Measurements from ENCODE around the gene MMEL1. TPM values are rescaled to one million over a fixed set of nuclear protein-coding genes. Genes with fewer than 3 reads are reported as not detected.
"Not testable (repeated sequence)": the region's sequence is repeated elsewhere in the genome, so short reads cannot be mapped to it uniquely, and the experiment has no call there.

MMEL1 gene
- total RNA-seq, 6 donors from 2014 or later: 2.9 to 5.5 (median 5.1) TPM; not detected in 2

DNA sequence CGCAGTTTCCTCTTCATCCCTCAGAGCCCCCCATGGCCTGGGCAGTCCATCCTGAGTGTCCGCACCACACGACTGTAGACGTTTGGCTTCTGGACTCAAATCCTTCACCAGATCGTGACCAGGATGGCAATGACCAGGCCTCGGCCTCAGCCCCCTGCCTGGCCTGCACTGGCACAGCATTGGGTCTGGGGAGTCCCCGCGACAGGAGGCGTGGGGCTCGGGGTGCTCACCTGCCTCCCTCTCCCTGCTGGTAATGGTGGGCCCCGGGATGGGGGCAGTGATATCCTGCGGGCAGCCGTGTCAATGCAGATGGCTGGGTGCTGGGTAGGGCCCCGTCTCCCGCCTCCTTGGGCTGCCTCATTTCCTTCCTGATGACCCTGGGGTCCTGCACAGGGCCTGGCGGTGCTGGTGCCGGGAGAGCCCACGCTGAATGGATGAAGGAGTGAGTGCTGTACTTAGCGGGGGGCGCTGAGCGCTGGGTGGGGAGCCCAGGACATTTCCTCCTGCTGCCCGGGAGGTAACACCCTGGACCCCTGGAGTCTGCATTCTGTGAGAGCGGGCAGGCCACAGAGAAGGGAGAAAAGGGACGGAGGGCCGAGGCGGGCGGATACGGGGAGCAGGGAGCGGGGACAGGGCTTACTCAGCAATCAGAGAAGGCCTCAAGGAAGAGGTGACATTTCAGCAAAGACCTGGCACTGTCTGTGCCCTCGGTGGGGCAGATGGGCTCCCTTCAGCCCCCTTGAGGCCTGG lies 78.8 kb downstream of the MMEL1 start:
- TF ChIP-seq, protein P1, sequence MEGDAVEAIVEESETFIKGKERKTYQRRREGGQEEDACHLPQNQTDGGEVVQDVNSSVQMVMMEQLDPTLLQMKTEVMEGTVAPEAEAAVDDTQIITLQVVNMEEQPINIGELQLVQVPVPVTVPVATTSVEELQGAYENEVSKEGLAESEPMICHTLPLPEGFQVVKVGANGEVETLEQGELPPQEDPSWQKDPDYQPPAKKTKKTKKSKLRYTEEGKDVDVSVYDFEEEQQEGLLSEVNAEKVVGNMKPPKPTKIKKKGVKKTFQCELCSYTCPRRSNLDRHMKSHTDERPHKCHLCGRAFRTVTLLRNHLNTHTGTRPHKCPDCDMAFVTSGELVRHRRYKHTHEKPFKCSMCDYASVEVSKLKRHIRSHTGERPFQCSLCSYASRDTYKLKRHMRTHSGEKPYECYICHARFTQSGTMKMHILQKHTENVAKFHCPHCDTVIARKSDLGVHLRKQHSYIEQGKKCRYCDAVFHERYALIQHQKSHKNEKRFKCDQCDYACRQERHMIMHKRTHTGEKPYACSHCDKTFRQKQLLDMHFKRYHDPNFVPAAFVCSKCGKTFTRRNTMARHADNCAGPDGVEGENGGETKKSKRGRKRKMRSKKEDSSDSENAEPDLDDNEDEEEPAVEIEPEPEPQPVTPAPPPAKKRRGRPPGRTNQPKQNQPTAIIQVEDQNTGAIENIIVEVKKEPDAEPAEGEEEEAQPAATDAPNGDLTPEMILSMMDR (IDR thresholded peaks at IDR 0.05): no peak
- no peak for TF ChIP-seq POLR2AphosphoS5 (IDR thresholded peaks at IDR 0.05)
- TF ChIP-seq EP300 (IDR thresholded peaks at IDR 0.05): no peak
- TF ChIP-seq POLR2A (IDR thresholded peaks at IDR 0.05): no peak
- peaks cover 33 to 56% (median 49%) of the 10 kb centered on the region in 4 donors for H3K4me1 ChIP-seq
- H3K27ac ChIP-seq: peak overlapping the region in 2 of 4 donors; percentile 95 to 99
- peaks cover 0 to 12% (median 8%) of the 10 kb centered on the region in 4 donors for H3K36me3 ChIP-seq
- H3K9me3 ChIP-seq: no peaks in the 10 kb centered on the region
- 84 to 85% methylated on average over 23 to 28 of the region's 30 CpGs for WGBS, 2 donors
- peak in 1 of 2 donors; percentile 70 for DNase-seq
- no peaks in the 10 kb centered on the region for H3K27me3 ChIP-seq
- ATAC-seq (ENCODE audit: low FRiP score in 2 of 2): no peak
- H3K4me3 ChIP-seq: no peak overlapping the region

DNA sequence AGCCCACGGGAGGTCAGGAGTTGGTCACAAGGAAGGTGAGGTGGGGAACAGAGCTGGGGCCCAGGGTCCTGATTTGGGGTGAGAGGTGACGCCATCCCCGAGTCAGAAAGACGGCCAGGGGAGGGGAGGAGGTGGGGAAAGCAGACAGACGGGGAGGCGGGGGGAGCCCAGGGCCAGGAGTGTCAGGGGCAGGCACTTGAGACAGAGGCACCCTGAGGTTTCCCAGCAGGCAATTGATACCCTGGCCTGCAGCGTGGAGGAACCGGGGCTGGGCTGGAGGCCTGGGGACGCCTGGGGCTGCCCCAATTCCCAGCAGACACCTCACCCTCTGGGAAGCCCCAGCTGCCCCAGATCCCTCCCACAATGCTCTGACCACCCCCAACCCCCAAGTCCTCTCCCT lies 79.7 kb downstream of the MMEL1 start:
- H3K9me3 ChIP-seq; H3K4me3 ChIP-seq; ATAC-seq (ENCODE audit: low FRiP score in 2 of 2); H3K27ac ChIP-seq; H3K27me3 ChIP-seq; H3K36me3 ChIP-seq: not testable (repeated sequence)
- peak in 1 of 2 donors; percentile 56 for DNase-seq
- WGBS, 2 donors: 53 to 71% methylated on average over 4 to 5 of the region's 9 CpGs
- H3K4me1 ChIP-seq: peaks cover 40 to 56% (median 47%) of the 10 kb centered on the region in 4 donors

GRCh38 chr1:2552189-2552588 lies 80.6 kb downstream of the MMEL1 start:
- DNase-seq: peak in 1 of 2 donors; percentile 66

GRCh38 chr1:2551544-2551943 lies 81.3 kb downstream of the MMEL1 start:
- not testable (repeated sequence) for ATAC-seq (ENCODE audit: low FRiP score in 2 of 2); H3K9me3 ChIP-seq; H3K27me3 ChIP-seq; H3K36me3 ChIP-seq
- Histone ChIP-seq H3K27ac (peak overlapping the region; percentile 26 to 96 (median 69)), H3K4me3 (peak overlapping the region in 3 of 4 donors; percentile 28 to 90 (median 31)), H3K4me1 (peaks cover 43 to 58% (median 49%) of the 10 kb centered on the region in 4 donors)
- 65 to 79% methylated on average over 6 to 8 of the region's 9 CpGs for WGBS, 2 donors
- peak in 1 of 2 donors; percentile 73 for DNase-seq
- TF ChIP-seq, protein P1 (IDR thresholded peaks at IDR 0.05): peak in 4 of 6 experiments; percentile 16 to 39 (median 34)

More at GRCh38 chr1:2552189-2552588, 80.6 kb downstream of the MMEL1 start:
- Histone ChIP-seq H3K27ac (peak overlapping the region in 3 of 4 donors; percentile 26 to 79 (median 59)), H3K27me3 (no peaks in the 10 kb centered on the region), H3K4me1 (peaks cover 40 to 56% (median 47%) of the 10 kb centered on the region in 4 donors), H3K36me3 (no peaks in the 10 kb centered on the region), H3K4me3 (no peak overlapping the region), H3K9me3 (no peaks in the 10 kb centered on the region)
- WGBS, 2 donors: 91 to 93% methylated on average over 24 to 26 of the region's 26 CpGs
- no peak for ATAC-seq (ENCODE audit: low FRiP score in 2 of 2)
- TF ChIP-seq POLR2AphosphoS5 (IDR thresholded peaks at IDR 0.05) (no peak), POLR2A (IDR thresholded peaks at IDR 0.05) (no peak), EP300 (IDR thresholded peaks at IDR 0.05) (no peak)
- TF ChIP-seq, protein P1 (IDR thresholded peaks at IDR 0.05): no peak

DNA sequence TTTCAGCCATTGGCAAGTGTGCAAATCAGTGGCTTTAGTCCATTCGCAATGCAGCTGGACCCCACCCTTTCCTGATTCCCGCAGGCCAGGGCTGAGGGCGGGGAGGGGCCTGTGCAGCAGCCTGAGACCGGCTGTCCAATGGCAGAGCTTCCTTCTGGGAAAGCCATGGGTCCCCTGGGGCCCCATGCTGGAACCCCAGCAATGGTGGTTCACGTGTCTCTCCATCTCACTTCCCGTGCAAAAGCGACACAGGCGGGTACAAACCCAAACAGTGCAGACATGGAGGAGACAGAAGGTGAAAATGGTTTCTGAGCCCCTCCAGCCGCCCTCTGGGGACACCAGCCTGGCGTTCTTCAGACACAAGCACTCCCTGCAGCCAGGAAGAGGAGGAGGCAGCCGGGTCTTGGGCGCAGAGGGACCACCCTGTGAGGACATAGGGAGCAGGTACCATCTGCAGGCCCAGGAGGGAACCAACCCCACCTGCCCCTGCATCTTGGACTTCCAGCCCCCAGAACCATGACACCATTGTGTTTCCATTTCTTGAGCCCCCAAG lies 82.4 kb downstream of the MMEL1 start:
- Histone ChIP-seq H3K27ac (peak overlapping the region; percentile 46 to 97 (median 78)), H3K4me3 (peak overlapping the region in 3 of 4 donors; percentile 28 to 90 (median 70)), H3K4me1 (peaks cover 50 to 63% (median 57%) of the 10 kb centered on the region in 4 donors)
- not testable (repeated sequence) for ATAC-seq (ENCODE audit: low FRiP score in 2 of 2); H3K9me3 ChIP-seq; H3K27me3 ChIP-seq; H3K36me3 ChIP-seq
- WGBS, 2 donors: 47 to 56% methylated on average over 5 to 11 of the region's 12 CpGs
- DNase-seq: peak in 1 of 2 donors; percentile 6

DNA sequence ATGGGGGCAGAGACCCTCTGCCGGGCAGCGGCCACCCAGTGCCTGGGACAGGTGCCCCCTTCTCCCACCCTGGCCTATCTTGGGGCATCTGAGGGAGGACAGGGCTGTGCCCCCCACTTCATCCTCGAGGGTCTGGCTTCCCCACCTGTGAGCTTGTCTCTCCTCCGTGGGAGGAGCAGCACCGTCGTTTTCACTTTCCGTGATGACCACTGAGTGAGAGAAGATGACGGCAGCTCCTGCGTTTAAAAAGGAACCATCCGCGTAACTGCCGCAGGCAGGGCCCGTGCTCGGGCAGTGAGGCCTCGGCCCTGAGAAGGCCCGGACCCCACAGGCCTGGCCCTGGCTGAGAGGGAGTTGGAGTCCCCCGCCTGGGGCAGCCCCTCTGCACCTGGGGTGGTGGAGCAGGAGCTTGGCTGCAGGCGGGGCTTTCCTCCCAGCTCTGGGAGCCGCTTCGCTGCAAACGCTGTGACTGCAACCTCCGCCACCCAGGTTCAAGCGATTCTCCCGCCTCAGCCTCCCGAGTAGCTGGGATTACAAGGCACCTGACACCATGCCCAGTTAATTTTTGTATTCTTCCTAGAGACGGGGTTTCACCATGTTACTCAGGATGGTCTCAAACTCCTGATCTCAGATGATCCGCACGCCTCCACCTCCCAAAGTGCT lies 83.3 kb downstream of the MMEL1 start:
- Histone ChIP-seq H3K4me1 (peaks cover 49 to 63% (median 57%) of the 10 kb centered on the region in 4 donors), H3K27ac (peak overlapping the region; percentile 96 to 99 (median 98)), H3K4me3 (peak overlapping the region in 3 of 4 donors; percentile 33 to 90 (median 70))
- 73% methylated on average over 9 to 22 of the region's 28 CpGs for WGBS, 2 donors
- H3K9me3 ChIP-seq; ATAC-seq (ENCODE audit: low FRiP score in 2 of 2); H3K27me3 ChIP-seq; H3K36me3 ChIP-seq: not testable (repeated sequence)
- DNase-seq: peak in 1 of 2 donors; percentile 24
